PC-9 (cell line): ENCODE data around the gene CYP24A1. TPM values are rescaled to one million over a fixed set of nuclear protein-coding genes. Genes with fewer than 3 reads are reported as not detected.

Experiments
- BruUV-seq: library from RNA; stranded (reverse); fragments of 400-500 nt; replicated peaks from 2 replicates; lab custom pipeline; 2021; lab: Mats Ljungman, UMichigan
- CTCF ChIA-PET: fragments of 300-600 bp; sonication (Branson Sonifier 250); formaldehyde crosslinking; loops from one replicate; lab custom pipeline; 2022; ENCODE audit warnings: antibody characterized with exemption; lab: Charles Lee
- POLR2A ChIA-PET: fragments of 300-600 bp; sonication (Branson Sonifier 250); formaldehyde crosslinking; loops from one replicate; lab custom pipeline; 2022; ENCODE audit warnings: antibody characterized with exemption; ENCODE audit not compliant: unreplicated experiment; lab: Charles Lee
- DNase-seq, 2 experiments: peaks; one replicate each; pipeline versions ENCODE4 v3.0.0 to v3.0.0-alpha.2; 2015 to 2022; ENCODE audit warnings: mixed read lengths in 1 of 2
- H2AFZ ChIP-seq: fragments of 200-600 bp; sonication (generic); 2 replicates; pipeline ENCODE4 v1.8.1; 2017; ENCODE audit warnings: antibody characterized with exemption
- H3F3A ChIP-seq: fragments of 200-600 bp; sonication (generic); 2 replicates; pipeline ENCODE4 v1.8.1; 2017; ENCODE audit warnings: antibody characterized with exemption, mild to moderate bottlenecking, low read depth; ENCODE audit not compliant: insufficient read depth
- H3K27ac ChIP-seq: fragments of 200-600 bp; sonication (generic); 2 replicates; pipeline ENCODE4 v1.6.1; 2016; ENCODE audit warnings: mixed run types
- H3K27me3 ChIP-seq: fragments of 200-600 bp; sonication (generic); 2 replicates; pipeline ENCODE4 v1.6.1; 2016; ENCODE audit warnings: low read depth, mixed run types; ENCODE audit not compliant: insufficient read depth
- H3K36me3 ChIP-seq: fragments of 200-600 bp; sonication (generic); 2 replicates; pipeline ENCODE4 v1.6.1; 2016; ENCODE audit warnings: low read depth, mixed run types
- H3K4me1 ChIP-seq: fragments of 200-600 bp; sonication (generic); replicated peaks from 2 replicates; pipeline ENCODE4 v1.6.1; 2016; ENCODE audit warnings: mixed run types; ENCODE audit not compliant: insufficient read depth
- H3K4me2 ChIP-seq: fragments of 200-600 bp; sonication (generic); 2 replicates; pipeline ENCODE4 v1.6.1; 2017; ENCODE audit warnings: mixed run types
- H3K4me3 ChIP-seq: fragments of 200-600 bp; sonication (generic); 2 replicates; pipeline ENCODE4 v1.6.1; 2016; ENCODE audit warnings: mixed run types
- H3K79me2 ChIP-seq: fragments of 200-600 bp; sonication (generic); 2 replicates; pipeline ENCODE4 v1.6.1; 2017; ENCODE audit warnings: low read depth, mixed run types
- H3K9me2 ChIP-seq: fragments of 200-600 bp; sonication (generic); 2 replicates; pipeline ENCODE4 v1.8.1; 2017; ENCODE audit warnings: mild to moderate bottlenecking; ENCODE audit not compliant: insufficient read depth
- H3K9me3 ChIP-seq: fragments of 200-600 bp; sonication (generic); 2 replicates; pipeline ENCODE4 v1.8.1; 2016; ENCODE audit warnings: low read depth; ENCODE audit not compliant: insufficient read depth
- H4K20me1 ChIP-seq: fragments of 200-600 bp; sonication (generic); 2 replicates; pipeline ENCODE4 v1.8.1; 2017; ENCODE audit not compliant: insufficient read depth
- CTCF ChIP-seq: fragments of 200-600 bp; sonication (generic); conservative IDR thresholded peaks from 2 replicates; pipeline ENCODE4 v1.6.1; 2017; ENCODE audit warnings: mixed run types, antibody characterized with exemption, mild to moderate bottlenecking, moderate library complexity
- EZH2 ChIP-seq: fragments of 200-600 bp; sonication (generic); IDR thresholded peaks from 2 replicates; pipeline ENCODE4 v1.8.0; 2017; ENCODE audit warnings: antibody characterized with exemption, low read depth
- intact Hi-C: fragments of 100-400 bp; cut with micrococcal nuclease; formaldehyde crosslinking; loops from one replicate; pipeline ENCODE4 v1.10.0; 2022; ENCODE audit not compliant: unreplicated experiment
- total RNA-seq: library from RNA; stranded (reverse); gene quantifications from 2 replicates; pipeline ENCODE4 v1.2.3, GENCODE V29; 2021

Gene CYP24A1
- total RNA-seq, 1 experiment from 2014 or later, result 4.9 TPM

- Histone ChIP-seq H3F3A (peaks cover 29% of the 10 kb centered on the region; the same call in 1 of the 2 replicates), H3K9me3 (no peaks in the 10 kb centered on the region), H4K20me1 (no peaks in the 10 kb centered on the region), H3K9me2 (no peaks in the 10 kb centered on the region), H2AFZ (no peak overlapping the region), H3K79me2 (no peaks in the 10 kb centered on the region), H3K27ac (no peak overlapping the region), H3K4me3 (no peak overlapping the region), H3K4me1 (peaks cover 24% of the 10 kb centered on the region), H3K36me3 (no peaks in the 10 kb centered on the region), H3K27me3 (no peaks in the 10 kb centered on the region), H3K4me2 (peak overlapping the region; percentile 14; the same call in 1 of the 2 replicates)
- BruUV-seq, result no TSS peak
- DNase-seq, result no peak
- ChIA-PET POLR2A (no interaction called here), CTCF (interaction anchor here (0.6 to 1.4 kb wide), 4 partner anchors 20 to 1889 kb away, joined by 3 to 5 read pairs (median 4); no protein-coding TSS in a partner anchor)
- no peak for TF ChIP-seq CTCF
- TF ChIP-seq EZH2, result no peak
- intact Hi-C loops, result loop anchor here (10.0 kb wide), 1 partner anchor 1957 kb away; no protein-coding TSS in a partner anchor
Measured at GRCh38 chr20:54201268-54201846, 27.6 kb upstream of the CYP24A1 start.

DNA sequence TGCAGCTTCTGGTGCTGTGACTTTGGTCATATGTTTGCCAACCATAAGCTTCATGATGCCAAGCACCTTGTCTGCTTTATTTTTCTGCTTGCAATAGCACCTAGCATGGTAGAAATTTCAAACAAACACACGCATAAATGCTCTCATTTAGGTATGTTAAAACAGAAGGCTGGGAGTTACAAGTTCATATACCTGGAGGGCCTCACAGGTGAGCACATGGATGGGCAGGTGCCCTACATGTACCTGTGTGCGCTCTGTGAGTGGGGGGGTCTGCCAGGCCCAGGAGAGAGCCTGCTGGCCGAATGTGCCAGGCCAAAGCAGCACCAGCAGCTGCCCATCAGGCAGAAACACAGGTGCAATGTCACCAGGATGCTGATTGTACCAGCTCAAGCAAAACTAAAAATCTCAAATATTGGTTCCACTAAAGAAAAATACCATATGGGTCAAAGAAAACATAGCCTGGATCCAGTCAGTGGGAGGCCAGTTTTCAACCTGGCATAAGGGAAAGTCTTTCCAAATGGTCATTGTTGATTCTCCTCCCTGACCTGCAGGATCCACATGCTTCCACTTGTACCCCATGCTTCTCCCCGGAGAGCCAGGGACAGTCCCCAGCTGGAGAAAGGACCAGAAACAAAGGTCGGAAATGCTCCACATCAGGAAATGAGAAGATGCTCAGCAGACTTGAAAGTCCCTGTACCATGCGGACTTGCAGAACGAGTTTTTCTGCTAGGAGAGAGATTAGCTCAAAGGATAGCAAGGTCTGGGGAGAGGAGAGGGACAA is 26.9 kb upstream of the CYP24A1 start:
- POLR2A ChIA-PET, result no interaction called here
- no peaks in the 10 kb centered on the region for H3K79me2 ChIP-seq
- BruUV-seq, result no TSS peak
- H3K27me3 ChIP-seq, result no peaks in the 10 kb centered on the region
- DNase-seq, result peak; percentile 24 to 74
- H3K27ac ChIP-seq, result no peak overlapping the region
- TF ChIP-seq EZH2 (no peak), CTCF (no peak)
- no peak overlapping the region for H2AFZ ChIP-seq
- H3K4me1 ChIP-seq, result peaks cover 24% of the 10 kb centered on the region
- H3K4me3 ChIP-seq, result no peak overlapping the region
- no peaks in the 10 kb centered on the region for H3K36me3 ChIP-seq
- intact Hi-C loops, result loop anchor here (10.0 kb wide), 1 partner anchor 1956 kb away; no protein-coding TSS in a partner anchor
- H4K20me1 ChIP-seq, result no peaks in the 10 kb centered on the region
- CTCF ChIA-PET, result interaction anchor here (0.6 to 1.4 kb wide), 5 partner anchors 20 to 1888 kb away, joined by 3 to 5 read pairs (median 3); no protein-coding TSS in a partner anchor
- peak overlapping the region; percentile 14; the same call in 1 of the 2 replicates for H3K4me2 ChIP-seq
- peaks cover 29% of the 10 kb centered on the region; the same call in 1 of the 2 replicates for H3F3A ChIP-seq
- no peaks in the 10 kb centered on the region for H3K9me3 ChIP-seq
- H3K9me2 ChIP-seq, result no peaks in the 10 kb centered on the region

- H4K20me1 ChIP-seq, result no peaks in the 10 kb centered on the region
- no peak overlapping the region for H3K27ac ChIP-seq
- intact Hi-C loops, result loop anchor here (1.0 to 10.0 kb wide), 7 partner anchors 132 to 1955 kb away; no protein-coding TSS in a partner anchor
- no peak overlapping the region for H3K4me2 ChIP-seq
- no TSS peak for BruUV-seq
- H2AFZ ChIP-seq, result no peak overlapping the region
- peaks cover 29% of the 10 kb centered on the region; the same call in 1 of the 2 replicates for H3F3A ChIP-seq
- ChIA-PET CTCF (interaction anchor here (0.5 to 1.4 kb wide), 4 partner anchors 96 to 313 kb away, joined by 3 to 11 read pairs (median 4); no protein-coding TSS in a partner anchor), POLR2A (no interaction called here)
- no peaks in the 10 kb centered on the region for H3K36me3 ChIP-seq
- H3K79me2 ChIP-seq, result no peaks in the 10 kb centered on the region
- TF ChIP-seq CTCF (peak; percentile 98), EZH2 (no peak)
- no peaks in the 10 kb centered on the region for H3K27me3 ChIP-seq
- no peaks in the 10 kb centered on the region for H3K9me3 ChIP-seq
- H3K9me2 ChIP-seq, result no peaks in the 10 kb centered on the region
- peak; percentile 64 to 81 for DNase-seq
- peaks cover 26% of the 10 kb centered on the region for H3K4me1 ChIP-seq
- no peak overlapping the region for H3K4me3 ChIP-seq
Measured at GRCh38 chr20:54199721-54200176, 26.0 kb upstream of the CYP24A1 start.
